DMS114 treated with DMSO at 0.1 percent for 48 hours (cell line): ENCODE results near the gene NCK2.

Experiments used
- DNase-seq: peaks from one replicate; lab custom pipeline; 2025; ENCODE audit not compliant: unreplicated experiment; lab: John Stamatoyannopoulos, UW

Gene NCK2

DNA sequence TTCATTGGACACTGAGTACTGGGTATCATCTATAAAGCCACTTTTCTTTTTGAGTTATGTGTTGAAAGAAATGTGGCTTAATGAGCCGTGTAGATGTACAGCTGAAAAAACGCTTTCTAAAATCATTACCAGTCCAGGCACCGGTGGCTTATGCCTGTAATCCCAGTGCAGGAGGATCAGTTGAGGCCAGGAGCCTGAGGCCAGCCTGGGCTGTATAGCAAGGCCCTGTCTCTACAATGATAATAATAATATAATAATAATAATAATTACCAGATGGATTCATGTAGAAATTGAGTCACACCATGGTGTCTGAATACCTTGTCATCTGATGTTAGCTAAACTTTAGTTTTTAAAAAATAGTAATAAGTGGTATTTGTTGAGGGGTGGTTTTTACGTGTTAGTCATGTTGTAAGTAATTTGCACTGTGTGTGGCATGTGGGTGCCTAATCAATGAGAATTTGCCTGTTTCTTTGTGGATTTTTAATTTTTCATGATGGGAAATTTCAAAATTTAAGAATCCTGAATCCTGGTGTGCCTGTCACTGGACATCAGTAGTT, 30.1 kb downstream of the NCK2 start:
- no peak for DNase-seq

DNA sequence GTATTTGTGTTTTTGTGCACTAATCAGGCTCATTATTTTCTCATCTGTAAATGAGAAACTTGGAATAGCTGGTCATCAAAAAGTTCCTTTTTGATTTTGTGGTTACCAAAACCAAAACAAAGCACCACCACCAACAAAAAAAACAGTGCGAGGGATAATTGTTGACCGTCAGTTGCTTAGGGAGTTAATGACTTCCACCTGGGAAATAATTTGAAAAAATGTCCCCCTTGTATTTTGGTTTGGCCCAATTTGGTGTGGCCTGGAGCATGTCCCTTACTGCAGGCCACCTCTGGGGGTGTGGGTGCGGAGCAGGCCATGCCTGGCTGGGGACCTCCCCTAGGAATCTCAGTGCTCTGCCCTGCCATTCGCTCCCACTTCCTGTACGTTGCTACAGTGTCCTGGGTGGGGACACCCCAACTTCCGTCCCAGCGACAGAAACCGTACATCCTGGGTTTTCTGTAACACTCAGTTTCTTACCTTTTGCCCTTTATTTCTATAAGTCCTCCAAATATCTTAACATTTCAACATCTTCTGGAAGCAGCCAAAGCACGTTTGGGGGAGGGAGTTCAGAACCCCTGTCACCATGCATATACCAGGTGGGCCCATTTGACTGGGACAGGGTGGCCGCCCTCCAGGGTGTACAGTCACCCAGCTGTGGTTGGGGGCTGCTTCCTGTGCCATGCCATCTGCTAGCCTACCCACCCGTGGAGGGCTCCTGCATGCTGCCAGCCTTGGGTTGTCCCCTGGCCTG, 31.3 kb downstream of the NCK2 start:
- DNase-seq, result no peak

DNA sequence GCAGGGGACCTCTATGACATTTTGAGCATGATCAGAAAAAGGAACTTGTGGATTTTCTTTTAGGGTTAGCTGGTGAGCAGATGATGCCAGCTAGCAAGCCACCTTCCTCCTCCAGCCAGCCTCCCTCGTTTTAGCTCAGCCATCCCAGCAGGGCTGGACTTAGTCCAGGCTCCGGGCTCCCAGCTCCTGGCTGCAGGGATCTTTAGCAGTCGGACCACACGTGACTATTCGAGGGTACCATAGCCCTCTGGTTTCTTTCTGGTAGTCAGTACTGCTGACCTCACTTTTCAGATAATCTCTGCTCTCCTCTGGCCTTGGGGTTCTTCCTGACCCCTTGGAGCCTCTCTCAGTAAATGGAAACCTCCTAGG, 31.8 kb downstream of the NCK2 start:
- DNase-seq, result no peak

DNA sequence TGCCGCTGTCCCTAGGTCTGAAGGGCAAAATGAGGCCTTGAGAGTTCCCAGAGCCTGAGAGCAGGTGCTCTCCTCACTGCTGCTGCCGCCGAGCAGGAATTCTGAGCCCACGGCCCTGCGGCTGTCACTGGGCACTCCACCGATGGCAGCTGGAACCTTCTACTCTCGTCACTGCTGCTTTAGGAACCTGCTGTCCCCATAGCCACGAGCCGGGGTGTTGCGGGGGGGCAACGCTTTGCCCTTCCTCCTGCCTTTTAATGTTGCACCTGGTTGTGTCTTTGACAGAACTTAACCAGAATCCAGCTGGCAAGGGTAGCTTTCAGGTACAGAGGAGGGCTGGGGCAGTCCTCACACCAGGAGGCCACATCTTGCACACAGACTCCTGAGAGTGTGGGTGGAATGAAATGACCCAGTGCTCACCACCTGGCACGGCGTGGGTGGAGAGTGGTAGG, 32.3 kb downstream of the NCK2 start:
- no peak for DNase-seq

DNA sequence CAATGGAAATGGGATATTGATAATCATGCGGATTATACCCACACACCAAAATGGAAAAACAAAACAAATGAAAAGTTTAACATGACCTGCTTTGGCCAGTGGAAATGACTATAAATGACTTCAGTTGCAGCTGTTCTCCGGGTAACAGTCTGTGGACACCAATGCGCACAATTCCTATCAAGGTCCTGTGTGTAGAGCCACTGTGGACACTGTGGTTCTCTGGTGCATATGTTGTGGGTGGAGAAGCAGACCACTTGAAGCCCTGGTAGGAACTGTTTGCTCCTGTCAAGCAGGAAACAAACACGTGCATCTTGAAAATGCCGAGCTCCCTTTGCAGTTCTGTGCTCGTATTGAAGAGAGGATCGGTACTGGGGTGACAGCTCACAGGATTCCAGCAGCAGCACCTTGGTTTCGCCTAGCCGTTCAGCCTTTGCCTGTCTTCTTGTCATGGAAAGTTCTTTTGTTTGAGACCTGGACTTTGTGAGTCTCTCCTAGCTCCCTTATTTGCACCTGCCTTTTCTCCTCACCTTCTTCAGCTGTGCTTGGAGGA, 32.9 kb downstream of the NCK2 start:
- DNase-seq, result no peak

DNA sequence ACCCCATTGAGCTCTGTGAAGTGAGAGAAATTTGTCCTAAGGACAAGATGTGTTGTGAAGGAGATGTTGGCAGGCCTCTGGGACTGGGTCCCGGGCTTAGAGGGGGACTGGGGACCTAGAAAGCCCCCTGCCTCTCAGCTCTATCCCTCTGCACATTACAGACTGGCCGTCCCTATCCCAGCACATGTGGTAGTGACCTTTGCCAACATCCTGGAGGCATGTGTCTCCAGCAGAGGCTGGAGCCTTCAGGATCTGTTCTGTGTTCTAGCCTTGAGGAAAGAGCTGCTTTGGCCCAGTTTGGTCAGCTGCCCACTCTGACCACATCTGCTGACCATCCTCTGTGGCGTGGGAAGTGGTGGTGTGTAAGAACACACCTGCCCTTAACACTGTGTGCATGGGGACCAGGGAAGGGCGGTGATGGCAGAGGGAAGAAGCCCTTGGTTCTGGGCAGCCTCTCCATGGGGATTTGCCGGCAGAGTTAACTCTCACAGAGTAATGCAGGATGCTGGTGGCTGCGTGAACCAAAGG, 33.4 kb downstream of the NCK2 start:
- no peak for DNase-seq

DNA sequence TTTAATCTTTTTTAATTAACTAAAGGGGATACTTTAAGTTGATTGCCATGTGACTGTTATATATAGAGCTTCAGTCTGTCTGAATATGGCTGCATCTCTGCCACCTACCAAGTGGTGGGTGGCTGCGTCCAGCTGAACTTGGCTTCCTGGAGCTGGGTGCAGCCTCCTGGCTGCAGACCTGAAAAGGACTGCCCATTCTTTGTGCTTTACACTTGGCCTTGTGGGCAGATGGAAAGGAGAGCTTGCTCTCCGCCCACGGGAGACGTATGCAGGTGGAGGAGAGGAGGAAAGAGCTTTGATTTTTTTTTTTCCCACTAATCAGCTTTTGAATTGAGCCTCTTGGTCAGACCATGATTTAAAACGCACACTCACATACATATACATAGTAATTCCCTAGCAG, 34.7 kb downstream of the NCK2 start:
- DNase-seq, result no peak

DNA sequence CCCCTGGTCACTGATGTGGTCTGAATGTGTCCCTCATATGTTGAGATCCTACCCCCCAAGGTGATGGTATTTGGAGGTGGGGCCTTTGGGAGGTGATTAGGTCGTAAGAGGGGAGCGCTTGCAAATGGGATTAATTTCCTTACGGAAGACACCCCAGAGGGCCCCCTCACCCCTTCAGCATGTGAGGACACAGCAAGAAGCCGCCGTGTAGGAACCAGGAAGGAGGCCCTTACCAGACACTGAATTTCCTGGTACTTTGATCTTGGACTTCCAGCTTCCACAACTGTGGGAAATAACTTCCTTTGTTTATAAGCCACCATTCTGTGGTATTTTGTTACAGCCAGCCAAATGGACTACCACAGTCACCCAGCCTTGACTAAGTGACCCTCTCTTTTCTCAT, 35.9 kb downstream of the NCK2 start:
- DNase-seq, result no peak

DNA sequence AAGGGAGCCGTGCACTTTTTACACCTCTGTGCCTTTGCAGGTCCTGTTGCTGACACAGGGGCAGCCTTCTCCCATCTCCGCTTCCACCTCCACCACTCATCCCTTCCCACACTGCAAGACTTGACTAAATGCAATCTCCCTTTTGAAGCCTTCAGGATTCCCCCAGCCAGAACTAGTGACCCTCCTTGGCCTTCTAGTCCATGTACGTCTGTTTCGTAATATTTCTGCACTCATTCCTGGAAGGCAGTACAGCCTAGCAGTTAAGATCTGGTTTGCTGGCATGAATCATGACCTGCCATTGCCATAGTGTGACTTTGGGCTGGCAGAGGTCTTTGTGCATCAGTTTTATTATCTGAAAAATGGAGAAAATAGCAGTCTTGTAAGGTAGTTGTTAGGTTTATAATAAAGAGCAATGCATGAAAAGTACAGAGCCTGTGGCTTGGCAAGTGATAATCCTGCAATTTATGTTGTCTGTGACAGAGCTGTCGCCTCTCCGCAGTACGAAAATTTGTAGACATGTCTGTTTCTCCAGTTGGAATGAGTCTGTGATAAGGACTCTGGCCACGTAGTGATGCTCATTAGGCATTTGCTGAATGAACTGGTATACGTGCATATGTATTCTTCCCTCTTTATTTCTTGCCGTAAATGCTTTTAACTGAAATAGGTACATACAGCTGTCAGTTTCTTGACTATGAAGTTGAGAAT, 36.7 kb downstream of the NCK2 start:
- no peak for DNase-seq

DNA sequence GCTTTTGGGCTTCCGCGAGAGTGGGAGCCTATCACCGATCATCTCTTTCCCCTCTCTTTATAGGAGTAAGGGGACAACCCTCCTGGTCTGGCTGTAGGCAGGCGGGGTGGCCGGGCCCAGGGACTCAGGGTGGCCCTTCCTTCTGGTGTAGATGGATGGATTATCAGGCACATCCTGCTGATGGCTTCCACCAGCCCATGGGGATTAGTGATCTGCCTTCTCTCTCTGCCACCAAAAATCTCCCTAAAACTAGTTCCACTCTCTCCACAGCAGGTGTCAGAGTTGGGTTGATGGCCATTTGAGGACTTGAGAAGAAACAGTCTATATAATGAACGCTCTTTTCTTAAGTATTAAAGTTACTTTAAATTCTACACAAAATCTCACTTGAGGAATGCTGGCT, 37.4 kb downstream of the NCK2 start:
- DNase-seq, result no peak

DNA sequence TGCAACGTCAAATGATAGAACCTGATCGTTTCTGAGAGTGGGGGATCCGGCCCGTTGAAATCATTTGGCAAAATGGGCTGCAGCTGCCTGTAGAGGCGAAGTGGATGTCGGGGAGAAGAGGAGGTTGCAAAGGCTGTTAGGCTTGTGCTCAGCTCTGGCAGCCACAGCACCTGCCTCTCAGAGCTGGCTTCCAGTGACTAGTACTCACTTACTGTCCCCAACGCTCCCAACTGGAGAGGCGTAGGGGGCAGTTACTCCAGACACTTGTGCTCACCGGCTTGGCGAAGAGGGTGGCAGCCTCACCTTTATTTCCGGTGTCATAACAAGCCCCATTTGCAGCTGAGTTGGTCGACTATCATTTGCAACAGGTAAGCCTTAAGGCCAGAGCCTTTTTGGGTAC, 37.9 kb downstream of the NCK2 start:
- DNase-seq, result no peak

DNA sequence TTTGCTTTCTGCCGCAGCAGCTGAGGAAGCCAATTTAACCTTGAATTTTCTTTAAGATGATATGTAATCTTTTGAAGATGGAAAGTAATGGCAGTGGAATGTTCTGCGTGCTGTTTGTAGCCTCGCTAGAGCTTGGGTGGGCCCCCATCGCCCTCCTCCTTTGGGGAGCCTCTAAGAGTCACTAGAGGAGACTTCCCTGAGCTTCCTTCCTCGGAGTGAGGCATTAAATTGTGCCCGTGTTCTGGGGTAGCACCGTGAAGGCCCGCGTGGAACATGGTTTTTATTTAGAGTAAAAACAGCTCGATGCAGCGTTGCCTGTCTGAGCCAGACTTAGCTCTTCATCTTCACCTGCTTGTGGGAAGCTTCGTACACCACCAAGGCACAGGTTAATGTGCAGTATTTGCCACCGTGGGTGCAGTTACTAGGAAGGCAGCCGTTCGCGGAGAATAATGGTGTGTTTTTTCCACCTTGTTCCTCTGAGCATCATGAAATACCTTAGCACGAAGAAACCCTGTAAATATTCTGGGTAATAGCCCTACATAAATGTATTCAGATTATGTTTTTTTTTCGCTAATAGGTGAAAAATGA, 38.5 kb downstream of the NCK2 start:
- DNase-seq, result no peak

DNA sequence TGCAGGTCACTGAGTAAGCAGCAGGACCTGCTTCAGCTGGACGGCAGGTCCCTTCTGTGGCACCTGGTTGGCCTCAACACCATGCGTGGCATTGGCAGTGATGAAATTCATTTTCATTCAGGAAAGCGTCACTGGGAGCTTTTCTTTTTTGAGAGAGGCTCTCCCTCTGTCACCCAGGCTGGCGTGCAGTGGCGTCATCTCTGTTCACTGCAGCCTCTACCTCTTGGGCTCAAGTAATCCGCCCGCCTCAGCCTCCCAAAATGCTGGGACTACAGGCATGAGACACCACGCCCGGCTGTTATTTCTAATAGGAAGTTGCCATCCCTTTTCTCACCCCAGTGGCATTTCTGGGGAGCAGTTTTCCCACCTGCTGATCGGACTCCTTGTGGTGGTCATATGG, 39.3 kb downstream of the NCK2 start:
- DNase-seq, result no peak

DNA sequence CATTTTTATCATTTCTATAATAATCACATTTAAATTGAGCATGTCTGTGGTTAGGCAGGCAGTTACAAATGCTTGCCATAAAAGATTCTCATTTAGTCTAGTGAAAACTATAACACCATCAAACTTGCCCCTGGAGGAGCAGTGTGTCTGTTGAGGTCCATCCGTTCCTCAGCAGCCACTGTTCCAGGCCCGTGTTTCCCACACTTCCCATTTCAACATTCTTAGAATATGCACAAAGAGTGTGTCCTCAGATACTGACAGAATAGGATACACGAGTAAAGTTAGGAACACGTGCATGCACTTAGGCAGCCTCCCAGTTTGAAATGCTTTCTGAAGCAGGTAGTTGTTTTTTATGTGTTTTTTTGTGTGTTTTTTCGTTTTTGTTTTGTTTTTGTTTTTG, 39.9 kb downstream of the NCK2 start:
- DNase-seq, result no peak

DNA sequence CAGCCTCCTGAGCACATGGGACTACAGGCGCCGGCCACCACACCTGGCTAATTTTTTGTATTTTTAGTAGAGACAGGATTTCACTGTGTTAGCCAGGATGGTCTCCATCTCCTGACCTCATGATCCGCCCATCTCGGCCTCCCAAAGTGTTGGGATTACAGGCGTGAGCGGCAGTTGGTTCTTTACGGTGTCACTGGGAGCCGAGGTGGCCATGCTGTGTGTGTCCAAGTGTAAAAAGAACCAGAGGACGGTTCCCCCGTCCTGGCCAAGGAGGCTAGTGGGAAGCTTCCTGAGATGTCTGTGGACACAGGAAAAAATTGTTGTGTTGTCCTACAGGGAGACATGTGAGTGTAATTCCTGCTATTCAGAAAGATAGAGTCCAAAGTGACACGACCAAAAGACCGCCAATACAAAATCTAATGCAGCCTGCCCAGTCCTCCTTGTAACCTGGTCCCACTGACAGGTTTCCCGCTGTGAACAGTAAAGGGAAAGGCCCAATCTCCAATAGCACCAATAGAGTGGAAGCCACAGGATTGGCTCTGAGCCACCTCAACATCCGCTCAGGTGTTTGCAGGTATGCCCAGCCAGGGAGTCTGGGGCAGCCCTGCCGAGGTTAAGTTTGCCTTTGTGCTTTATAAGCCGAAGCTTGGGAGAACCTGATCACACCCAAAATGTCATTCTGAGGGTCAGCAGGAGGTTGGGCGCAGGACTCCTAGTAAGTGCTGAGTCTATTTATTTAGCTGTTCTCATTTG, 40.6 kb downstream of the NCK2 start:
- DNase-seq, result no peak

DNA sequence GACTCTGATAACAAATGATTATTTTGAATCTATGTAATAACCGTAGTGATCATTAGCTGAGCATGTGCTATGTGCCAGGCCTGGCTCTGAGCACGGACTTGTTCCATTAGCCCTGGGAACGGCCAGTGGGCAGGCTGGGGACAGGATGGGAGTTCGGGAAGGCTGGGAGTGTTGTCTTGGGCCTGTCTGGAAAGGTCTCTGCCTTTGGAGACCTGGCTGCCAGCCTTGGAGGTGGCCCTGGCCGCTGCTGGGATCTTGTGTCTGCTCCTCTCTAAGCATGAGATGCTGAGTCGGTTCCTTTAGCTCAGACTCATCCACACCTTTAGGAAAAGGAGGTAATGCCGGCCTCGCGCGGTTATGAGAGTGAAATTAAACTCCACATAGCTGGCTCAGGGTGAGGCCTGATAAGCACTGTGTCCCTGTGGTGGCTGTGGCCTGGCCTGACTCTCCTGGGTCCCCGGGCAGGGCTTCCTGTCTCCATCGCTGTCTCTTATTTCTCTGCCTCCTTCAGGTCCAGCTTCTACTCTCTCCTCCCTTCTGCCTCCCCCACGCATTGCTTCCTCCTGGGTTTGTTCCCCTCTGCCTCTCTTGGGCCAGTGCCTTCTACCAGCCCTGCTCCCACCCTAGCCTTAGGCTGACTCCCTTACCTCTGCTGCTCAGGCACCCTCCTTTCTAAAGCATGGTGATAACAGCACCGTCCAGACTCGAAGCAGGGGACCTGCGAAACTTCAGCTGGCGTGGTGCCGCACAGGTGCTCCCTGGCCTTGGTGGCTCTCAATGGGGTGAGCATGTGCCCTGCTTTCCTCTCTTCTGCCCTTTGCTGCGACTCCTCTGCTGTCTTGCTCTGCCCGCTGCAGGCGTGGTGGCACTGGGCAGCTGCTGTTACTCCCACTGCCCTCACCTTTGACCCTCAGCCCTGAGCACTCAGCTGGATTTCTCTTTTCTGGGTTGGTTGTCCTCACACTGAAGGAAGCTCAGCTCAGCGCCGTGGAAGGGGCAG, 41.8 kb downstream of the NCK2 start:
- DNase-seq, result no peak

DNA sequence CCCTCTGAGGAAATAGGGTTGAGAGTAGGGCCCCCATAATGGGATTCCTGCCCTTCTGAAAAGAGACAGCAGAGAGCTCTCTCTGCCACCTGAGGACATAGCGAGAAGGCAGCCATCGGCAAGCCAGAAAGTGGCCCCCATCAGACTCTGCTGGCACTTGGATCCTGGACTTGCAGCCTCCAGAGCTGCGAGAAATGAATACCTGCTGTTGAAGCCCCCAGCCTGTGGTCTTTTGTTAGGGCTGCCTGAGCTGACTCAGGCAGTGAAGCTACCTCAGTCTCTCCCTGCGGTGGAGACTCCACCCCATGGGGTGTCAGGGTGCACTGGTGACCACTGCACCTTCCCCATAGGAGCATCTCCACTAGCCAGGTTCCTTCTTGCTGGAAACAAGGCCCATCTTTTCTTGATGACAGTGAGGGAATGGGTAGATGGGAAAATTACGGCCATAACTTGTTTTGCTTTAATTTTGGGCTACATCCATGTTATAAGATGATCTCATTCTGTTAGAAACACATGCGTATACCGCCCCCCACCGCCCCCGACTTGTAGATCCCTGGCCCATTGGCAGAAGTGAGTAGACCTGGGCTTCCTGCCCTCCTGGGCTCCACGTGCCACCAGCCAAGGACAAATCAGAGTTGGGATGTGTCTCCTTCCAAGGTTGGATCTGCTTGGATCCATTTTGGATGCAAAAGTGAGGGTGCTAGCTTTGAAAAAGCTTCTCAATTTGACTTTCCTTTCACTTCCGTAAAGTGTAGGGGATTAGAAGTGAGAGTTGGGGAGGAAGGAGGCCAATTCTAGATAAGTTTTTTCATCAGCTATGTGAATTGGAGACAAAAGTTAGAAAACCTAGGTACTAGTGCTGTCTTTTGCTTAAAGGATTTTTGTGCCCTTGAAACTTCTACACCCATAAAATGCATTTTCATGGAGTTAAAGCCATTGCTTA, 42.9 kb downstream of the NCK2 start:
- DNase-seq, result no peak

DNA sequence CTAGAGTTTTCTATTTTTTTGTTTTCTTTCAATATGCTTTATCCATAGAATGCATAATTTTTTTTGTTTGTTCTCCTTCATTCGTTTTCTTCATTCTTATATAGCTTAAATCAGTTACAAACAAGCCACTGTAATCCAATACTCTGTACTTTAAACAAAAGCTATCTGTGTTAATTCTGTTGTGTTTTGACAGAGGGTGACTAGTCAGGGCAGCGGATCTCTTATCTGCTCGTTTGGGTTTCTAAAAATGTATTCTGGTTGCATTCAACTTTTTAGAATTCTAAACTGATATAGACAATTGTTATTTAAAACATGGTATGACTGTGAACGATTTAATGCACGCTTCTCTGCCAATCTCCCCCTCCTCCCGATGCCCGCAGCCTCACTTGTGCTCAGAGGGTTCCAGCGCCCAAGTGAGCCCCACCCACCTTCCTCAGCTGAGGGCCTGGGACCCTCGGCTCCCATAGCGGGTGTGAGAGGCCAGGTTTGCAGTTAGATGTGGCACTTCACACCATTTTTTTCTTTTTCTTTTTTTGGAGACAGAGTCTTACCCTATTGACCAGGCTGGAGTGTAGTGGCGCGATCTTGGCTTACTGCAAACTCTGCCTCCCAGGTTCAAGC, 44.1 kb downstream of the NCK2 start:
- no peak for DNase-seq
